HG02642 (cell line): Measurements from ENCODE around the gene ITGA2.

Experiments used
- ATAC-seq: cut with Tn5 transposase; IDR thresholded peaks from one replicate; pipeline ENCODE4 v1.9.1; 2021; ENCODE audit warnings: mild to moderate bottlenecking; ENCODE audit not compliant: unreplicated experiment, poor library complexity

The ITGA2 gene

GRCh38 chr5:52987711-52988331 is 1.3 kb upstream of the ITGA2 start:
- ATAC-seq = no peak

- ATAC-seq = peak; percentile 31
These were observed 672 bp upstream of the ITGA2 start for GRCh38 chr5:52988335-52989024.

- ATAC-seq = peak; percentile 36
These were observed 802 bp downstream of the ITGA2 start for GRCh38 chr5:52989781-52990527.

GRCh38 chr5:52990528-52990925 is 1.4 kb downstream of the ITGA2 start:
- ATAC-seq = no peak

GRCh38 chr5:52993367-52993766 is 4.2 kb downstream of the ITGA2 start:
- ATAC-seq = no peak

GRCh38 chr5:52994266-52994665 is 5.1 kb downstream of the ITGA2 start:
- ATAC-seq = no peak

GRCh38 chr5:52995095-52995494 is 5.9 kb downstream of the ITGA2 start:
- no peak for ATAC-seq

GRCh38 chr5:52995914-52996313 is 6.8 kb downstream of the ITGA2 start:
- ATAC-seq = no peak

- ATAC-seq = no peak
These were observed 7.8 kb downstream of the ITGA2 start for GRCh38 chr5:52996979-52997378.

GRCh38 chr5:52997424-52997823 is 8.3 kb downstream of the ITGA2 start:
- no peak for ATAC-seq

GRCh38 chr5:52998552-52999313 is 9.6 kb downstream of the ITGA2 start:
- ATAC-seq = peak; percentile 52

GRCh38 chr5:52999344-52999949 is 10.3 kb downstream of the ITGA2 start:
- ATAC-seq = no peak

- ATAC-seq = no peak
These were observed 12.4 kb downstream of the ITGA2 start for GRCh38 chr5:53001541-53001940.

- no peak for ATAC-seq
These were observed 13.3 kb downstream of the ITGA2 start for GRCh38 chr5:53002491-53002890.

- no peak for ATAC-seq
These were observed 14.0 kb downstream of the ITGA2 start for GRCh38 chr5:53003144-53003543.

- no peak for ATAC-seq
These were observed 18.0 kb downstream of the ITGA2 start for GRCh38 chr5:53006911-53007890.

- peak; percentile 91 for ATAC-seq
These were observed 19.6 kb downstream of the ITGA2 start for GRCh38 chr5:53008751-53009150.

- no peak for ATAC-seq
These were observed 20.7 kb downstream of the ITGA2 start for GRCh38 chr5:53009816-53010215.

- no peak for ATAC-seq
These were observed 21.7 kb downstream of the ITGA2 start for GRCh38 chr5:53010814-53011213.
